Suprapubic skin (tissue), 4 donors: Measurements from ENCODE around the gene EHD3. TPM values are rescaled to one million over a fixed set of nuclear protein-coding genes. Genes with fewer than 3 reads are reported as not detected.

ENCODE experiments used
- DNase-seq, 2 donors: peaks; one replicate each; pipeline ENCODE4 v3.0.0-alpha.2; 2019; ENCODE audit warnings: low spot score in 2 of 2
- H3K27ac ChIP-seq: fragments of 200-600 bp; sonication (generic); one replicate; pipeline ENCODE4 v1.5.1; 2019
- H3K27me3 ChIP-seq: fragments of 200-600 bp; sonication (generic); one replicate; pipeline ENCODE4 v1.5.1; 2019
- H3K36me3 ChIP-seq: fragments of 200-600 bp; sonication (generic); one replicate; pipeline ENCODE4 v1.5.1; 2019
- H3K4me1 ChIP-seq: fragments of 200-600 bp; sonication (generic); one replicate; pipeline ENCODE4 v1.5.1; 2019
- H3K4me3 ChIP-seq: fragments of 200-600 bp; sonication (generic); one replicate; pipeline ENCODE4 v1.5.1; 2019; ENCODE audit warnings: mild to moderate bottlenecking
- H3K9me3 ChIP-seq: fragments of 200-600 bp; sonication (generic); one replicate; pipeline ENCODE4 v1.5.1; 2019
- CTCF ChIP-seq, 2 donors: fragments of 200-600 bp in 1 of 2; fragments of 450-650 bp in 1 of 2; sonication (generic) in 1 of 2; IDR thresholded peaks; one replicate each; pipeline ENCODE4 v1.5.1; 2016 to 2019; ENCODE audit warnings: antibody characterized with exemption in 2 of 2, mild to moderate bottlenecking in 1 of 2, moderate library complexity in 1 of 2
- EP300 ChIP-seq: sonication (generic); formaldehyde crosslinking; IDR thresholded peaks from one replicate; pipeline ENCODE4 v1.6.1; 2017; ENCODE audit warnings: antibody characterized with exemption
- POLR2A ChIP-seq, 2 donors: fragments of 450-650 bp; IDR thresholded peaks; one replicate each; pipeline ENCODE4 v1.6.1; 2017; ENCODE audit warnings: antibody characterized with exemption in 2 of 2, mild to moderate bottlenecking in 2 of 2, moderate library complexity in 2 of 2
- POLR2AphosphoS5 ChIP-seq, 3 donors: sonication (generic); formaldehyde crosslinking; IDR thresholded peaks; one replicate each; pipeline ENCODE4 v1.6.1; 2017; ENCODE audit warnings: antibody characterized with exemption in 3 of 3
- WGBS: methylation state at CpG from one replicate; pipeline ENCODE4 v1.1.5; 2018; 5-methylcytosine and 5-hydroxymethylcytosine counted together
- total RNA-seq, 4 donors: library from RNA; depleted of rRNA; stranded (reverse); fragments of >200 nt; gene quantifications; one replicate each; pipeline ENCODE4 v1.1.0, GENCODE V29; 2016

The EHD3 gene
- total RNA-seq, 4 donors from 2014 or later: 3.9 to 7.0 (median 5.2) TPM

- no peak for DNase-seq
- TF ChIP-seq CTCF (IDR thresholded peaks at IDR 0.05) (no peak), POLR2A (IDR thresholded peaks at IDR 0.05) (no peak), EP300 (no peak)
- H3K27me3 ChIP-seq: no peaks in the 10 kb centered on the region
- no peaks in the 10 kb centered on the region for H3K9me3 ChIP-seq
- no peak overlapping the region for H3K4me3 ChIP-seq
- H3K36me3 ChIP-seq: no peaks in the 10 kb centered on the region
- H3K4me1 ChIP-seq: peaks cover 18% of the 10 kb centered on the region
- WGBS: 67% methylated on average over 3 of the region's 3 CpGs
- no peak overlapping the region for H3K27ac ChIP-seq
Measured at GRCh38 chr2:31317396-31317795, 83.4 kb downstream of the EHD3 start.

- 72% methylated on average over 8 of the region's 11 CpGs for WGBS
- H3K9me3 ChIP-seq: no peaks in the 10 kb centered on the region
- H3K36me3 ChIP-seq: no peaks in the 10 kb centered on the region
- no peak overlapping the region for H3K4me3 ChIP-seq
- no peaks in the 10 kb centered on the region for H3K27me3 ChIP-seq
- no peak for DNase-seq
- peak overlapping the region; percentile 64 for H3K27ac ChIP-seq
- no peak for TF ChIP-seq EP300
- no peak for TF ChIP-seq POLR2AphosphoS5 (IDR thresholded peaks at IDR 0.05)
- TF ChIP-seq CTCF (IDR thresholded peaks at IDR 0.05): no peak
- TF ChIP-seq POLR2A (IDR thresholded peaks at IDR 0.05): no peak
- peaks cover 19% of the 10 kb centered on the region for H3K4me1 ChIP-seq
Measured at GRCh38 chr2:31318361-31319336, 84.7 kb downstream of the EHD3 start.

Other genes with a start within 250 kb of the EHD3 start
- 1 to 10 TPM; 3.2 to 6.6 (median 4.7) TPM for gene GALNT14, start 95.7 kb upstream of the EHD3 start, total RNA-seq
- 1 to 10 TPM in 1 of 4 donors, under 1 TPM in 3; 0.53 to 2.1 (median 0.83) TPM for gene CAPN14, start 16.6 kb upstream of the EHD3 start, total RNA-seq
- gene XDH, start 180.6 kb downstream of the EHD3 start, total RNA-seq: 1 to 10 TPM in 3 of 4 donors, under 1 TPM in 1; 0.76 to 2.1 (median 1.5) TPM